ENCODE results near the gene OR2L8. TPM values are rescaled to one million over a fixed set of nuclear protein-coding genes. Genes with fewer than 3 reads are reported as not detected.

The OR2L8 gene
- total and polyA plus RNA-seq, 12 donors, result not detected

- H3K4me1 ChIP-seq, result no peaks in the 10 kb centered on the region
- ATAC-seq (no peak), DNase-seq (no peak)
- no peak within 1 kb of the TSS for H3K27ac ChIP-seq
- TF ChIP-seq, protein P1, sequence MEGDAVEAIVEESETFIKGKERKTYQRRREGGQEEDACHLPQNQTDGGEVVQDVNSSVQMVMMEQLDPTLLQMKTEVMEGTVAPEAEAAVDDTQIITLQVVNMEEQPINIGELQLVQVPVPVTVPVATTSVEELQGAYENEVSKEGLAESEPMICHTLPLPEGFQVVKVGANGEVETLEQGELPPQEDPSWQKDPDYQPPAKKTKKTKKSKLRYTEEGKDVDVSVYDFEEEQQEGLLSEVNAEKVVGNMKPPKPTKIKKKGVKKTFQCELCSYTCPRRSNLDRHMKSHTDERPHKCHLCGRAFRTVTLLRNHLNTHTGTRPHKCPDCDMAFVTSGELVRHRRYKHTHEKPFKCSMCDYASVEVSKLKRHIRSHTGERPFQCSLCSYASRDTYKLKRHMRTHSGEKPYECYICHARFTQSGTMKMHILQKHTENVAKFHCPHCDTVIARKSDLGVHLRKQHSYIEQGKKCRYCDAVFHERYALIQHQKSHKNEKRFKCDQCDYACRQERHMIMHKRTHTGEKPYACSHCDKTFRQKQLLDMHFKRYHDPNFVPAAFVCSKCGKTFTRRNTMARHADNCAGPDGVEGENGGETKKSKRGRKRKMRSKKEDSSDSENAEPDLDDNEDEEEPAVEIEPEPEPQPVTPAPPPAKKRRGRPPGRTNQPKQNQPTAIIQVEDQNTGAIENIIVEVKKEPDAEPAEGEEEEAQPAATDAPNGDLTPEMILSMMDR (IDR thresholded peaks at IDR 0.05), result no peak
- H3K4me3 ChIP-seq, result no peak within 1 kb of the TSS
- no peaks in the 10 kb centered on the region for H3K9me3 ChIP-seq
- 85 to 89% methylated on average over 2 of the region's 2 CpGs for WGBS, 2 donors
- no peaks in the 10 kb centered on the region for H3K36me3 ChIP-seq
- intact Hi-C loops (cut with DNase I), result no loop called here
- H3K27me3 ChIP-seq, result no peaks in the 10 kb centered on the region
Observed at GRCh38 chr1:247919952-247920351, 28.7 kb upstream of the OR2L8 start, which contains the start of gene OR2T8. Gene OR2T8, plus strand, starts transcription at chr1:247920252. Its CDS starts 766 bp downstream, at chr1:247921018.

- TF ChIP-seq, protein P1 (IDR thresholded peaks at IDR 0.05), result no peak
- H3K27me3 ChIP-seq, result no peaks in the 10 kb centered on the region
- H3K4me1 ChIP-seq, result no peaks in the 10 kb centered on the region
- ATAC-seq (no peak), DNase-seq (no peak)
- H3K36me3 ChIP-seq, result no peaks in the 10 kb centered on the region
- intact Hi-C loops (cut with DNase I), result no loop called here
- no peak overlapping the region for H3K4me3 ChIP-seq
- no peak overlapping the region for H3K27ac ChIP-seq
- 58 to 64% methylated on average over 3 of the region's 3 CpGs for WGBS, 2 donors
- H3K9me3 ChIP-seq, result no peaks in the 10 kb centered on the region
Observed at GRCh38 chr1:247923941-247924340, 24.7 kb upstream of the OR2L8 start.

DNA sequence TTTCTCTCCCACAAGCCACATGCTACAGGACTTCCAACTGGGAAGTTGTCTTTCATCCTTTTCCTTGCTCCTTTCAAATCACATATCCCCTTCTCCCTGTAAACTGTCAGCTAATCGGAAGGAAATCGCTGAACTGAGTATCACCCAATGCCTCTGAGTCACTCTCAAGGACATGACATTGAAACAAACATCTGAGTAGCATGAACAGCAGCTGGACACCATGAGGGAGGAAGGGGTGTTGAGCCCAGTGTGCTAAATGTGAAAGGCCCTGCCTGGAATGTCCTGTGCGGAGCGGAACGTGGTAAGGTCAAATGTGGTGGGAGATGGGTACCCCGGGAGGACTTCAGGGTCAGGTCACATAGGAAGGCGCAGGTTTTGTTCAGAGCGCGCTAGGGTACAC, 23.8 kb upstream of the OR2L8 start, which contains the start of gene OR2AJ1:
Gene OR2AJ1 (plus strand): TSS at position 22 of the 400 bp plus-strand sequence. CDS start 8,880 bp downstream, outside the sequence.
- Histone ChIP-seq H3K27ac (no peak within 1 kb of the TSS), H3K9me3 (no peaks in the 10 kb centered on the region), H3K27me3 (no peaks in the 10 kb centered on the region), H3K4me1 (no peaks in the 10 kb centered on the region), H3K4me3 (no peak within 1 kb of the TSS), H3K36me3 (no peaks in the 10 kb centered on the region)
- WGBS, 2 donors, result 85 to 88% methylated on average over 9 of the region's 9 CpGs
- DNase-seq (no peak), ATAC-seq (no peak)
- TF ChIP-seq, protein P1 (IDR thresholded peaks at IDR 0.05), result no peak
- intact Hi-C loops (cut with DNase I), result no loop called here

- intact Hi-C loops (cut with DNase I), result no loop called here
- H3K27ac ChIP-seq, result no peak overlapping the region
- H3K36me3 ChIP-seq, result no peaks in the 10 kb centered on the region
- no peaks in the 10 kb centered on the region for H3K4me1 ChIP-seq
- DNase-seq, result no peak
- H3K4me3 ChIP-seq, result no peak overlapping the region
- peaks cover 0 to 11% (median 0%) of the 10 kb centered on the region in 11 donors for H3K9me3 ChIP-seq
- WGBS, 2 donors, result 92 to 93% methylated on average over 8 of the region's 8 CpGs
- peaks cover 0 to 14% (median 0%) of the 10 kb centered on the region in 7 donors for H3K27me3 ChIP-seq
- TF ChIP-seq, protein P1 (IDR thresholded peaks at IDR 0.05), result no peak
- ATAC-seq, result no peak
Observed at GRCh38 chr1:247933989-247934388, 14.7 kb upstream of the OR2L8 start.

Measured in heart right ventricle (tissue), 16 donors.